Esophagus mucosa (tissue), 1 donor: ENCODE data around the gene ACRV1. TPM values are rescaled to one million over a fixed set of nuclear protein-coding genes. Genes with fewer than 3 reads are reported as not detected.
"Not testable (repeated sequence)": the region's sequence is repeated elsewhere in the genome, so short reads cannot be mapped to it uniquely, and the experiment has no call there.

Source experiments
- ATAC-seq: fragments of 200-7000 bp; cut with Tn5 transposase; one replicate; pipeline ENCODE4 v1.9.1; 2020
- total RNA-seq: library from RNA; stranded (reverse); gene quantifications from one replicate; pipeline ENCODE4 v1.2.4, GENCODE V29; 2023
- donor health status: DM: yes; HTN: yes; CAD: no.

ACRV1 gene
- total RNA-seq, result not detected

GRCh38 chr11:125680747-125681146 is at the start of gene ACRV1:
Gene ACRV1, minus strand, starts transcription at chr11:125680847. Its CDS starts 67 bp downstream, at chr11:125680780.
- no peak for ATAC-seq

GRCh38 chr11:125728969-125729368 is 48.3 kb upstream of the ACRV1 start:
- ATAC-seq, result peak; percentile 98

- no peak for ATAC-seq
These were observed 43.5 kb upstream of the ACRV1 start for GRCh38 chr11:125724125-125724524.

GRCh38 chr11:125720781-125721180 is 40.1 kb upstream of the ACRV1 start:
- ATAC-seq, result no peak

GRCh38 chr11:125704686-125705085 is 24.0 kb upstream of the ACRV1 start:
- not testable (repeated sequence) for ATAC-seq

- ATAC-seq, result no peak
These were observed 21.4 kb upstream of the ACRV1 start for GRCh38 chr11:125701858-125702621.

- ATAC-seq, result no peak
These were observed 20.5 kb upstream of the ACRV1 start for GRCh38 chr11:125701018-125701610.

- no peak for ATAC-seq
These were observed 14.3 kb upstream of the ACRV1 start for GRCh38 chr11:125694951-125695350.

GRCh38 chr11:125692887-125693286 is 12.2 kb upstream of the ACRV1 start:
- no peak for ATAC-seq

GRCh38 chr11:125690006-125690405 is 9.4 kb upstream of the ACRV1 start:
- no peak for ATAC-seq

GRCh38 chr11:125689274-125689859 is 8.7 kb upstream of the ACRV1 start:
- no peak for ATAC-seq

- ATAC-seq, result no peak
These were observed 8.0 kb upstream of the ACRV1 start for GRCh38 chr11:125688632-125689031.

GRCh38 chr11:125688066-125688465 is 7.4 kb upstream of the ACRV1 start:
- no peak for ATAC-seq

GRCh38 chr11:125685228-125685627 is 4.6 kb upstream of the ACRV1 start:
- ATAC-seq, result no peak

- no peak for ATAC-seq
These were observed 810 bp downstream of the ACRV1 start for GRCh38 chr11:125679837-125680236.

- no peak for ATAC-seq
These were observed 1.2 kb downstream of the ACRV1 start for GRCh38 chr11:125679397-125679796.

- no peak for ATAC-seq
These were observed 5.5 kb downstream of the ACRV1 start for GRCh38 chr11:125675196-125675595.

GRCh38 chr11:125674210-125674609 is 6.4 kb downstream of the ACRV1 start:
- ATAC-seq, result no peak

GRCh38 chr11:125671561-125671960 is 9.1 kb downstream of the ACRV1 start:
- no peak for ATAC-seq

- no peak for ATAC-seq
These were observed 10.5 kb downstream of the ACRV1 start for GRCh38 chr11:125670172-125670571.

- no peak for ATAC-seq
These were observed 13.5 kb downstream of the ACRV1 start for GRCh38 chr11:125667151-125667550.

GRCh38 chr11:125663910-125664309 is 16.7 kb downstream of the ACRV1 start:
- no peak for ATAC-seq

- no peak for ATAC-seq
These were observed 18.0 kb downstream of the ACRV1 start for GRCh38 chr11:125662689-125663088.
